Measurements from ENCODE around the gene TCF20. TPM values are rescaled to one million over a fixed set of nuclear protein-coding genes. Genes with fewer than 3 reads are reported as not detected.

TCF20 gene
- total RNA-seq, 1 donor from 2014 or later: 52.4 TPM

GRCh38 chr22:42282943-42283277, 12.5 kb upstream of the TCF20 start:
- TF ChIP-seq, protein P1, sequence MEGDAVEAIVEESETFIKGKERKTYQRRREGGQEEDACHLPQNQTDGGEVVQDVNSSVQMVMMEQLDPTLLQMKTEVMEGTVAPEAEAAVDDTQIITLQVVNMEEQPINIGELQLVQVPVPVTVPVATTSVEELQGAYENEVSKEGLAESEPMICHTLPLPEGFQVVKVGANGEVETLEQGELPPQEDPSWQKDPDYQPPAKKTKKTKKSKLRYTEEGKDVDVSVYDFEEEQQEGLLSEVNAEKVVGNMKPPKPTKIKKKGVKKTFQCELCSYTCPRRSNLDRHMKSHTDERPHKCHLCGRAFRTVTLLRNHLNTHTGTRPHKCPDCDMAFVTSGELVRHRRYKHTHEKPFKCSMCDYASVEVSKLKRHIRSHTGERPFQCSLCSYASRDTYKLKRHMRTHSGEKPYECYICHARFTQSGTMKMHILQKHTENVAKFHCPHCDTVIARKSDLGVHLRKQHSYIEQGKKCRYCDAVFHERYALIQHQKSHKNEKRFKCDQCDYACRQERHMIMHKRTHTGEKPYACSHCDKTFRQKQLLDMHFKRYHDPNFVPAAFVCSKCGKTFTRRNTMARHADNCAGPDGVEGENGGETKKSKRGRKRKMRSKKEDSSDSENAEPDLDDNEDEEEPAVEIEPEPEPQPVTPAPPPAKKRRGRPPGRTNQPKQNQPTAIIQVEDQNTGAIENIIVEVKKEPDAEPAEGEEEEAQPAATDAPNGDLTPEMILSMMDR (IDR thresholded peaks at IDR 0.05; ENCODE audit: insufficient read depth, low read length, poor library complexity, severe bottlenecking): no peak
- Histone ChIP-seq H3K27me3 (ENCODE audit: control insufficient read depth, insufficient read depth, low read length) (peaks cover 34% of the 10 kb centered on the region), H3K4me3 (ENCODE audit: low read depth, low read length) (no peak overlapping the region), H3K36me3 (ENCODE audit: control insufficient read depth, insufficient read depth, low read length) (no peaks in the 10 kb centered on the region)
- DNase-seq (ENCODE audit: low read depth): no peak

- DNase-seq (ENCODE audit: low read depth): no peak
- peaks cover 34% of the 10 kb centered on the region for H3K27me3 ChIP-seq (ENCODE audit: control insufficient read depth, insufficient read depth, low read length)
- TF ChIP-seq, protein P1 (IDR thresholded peaks at IDR 0.05; ENCODE audit: insufficient read depth, low read length, poor library complexity, severe bottlenecking): no peak
- H3K36me3 ChIP-seq (ENCODE audit: control insufficient read depth, insufficient read depth, low read length): no peaks in the 10 kb centered on the region
- no peak overlapping the region for H3K4me3 ChIP-seq (ENCODE audit: low read depth, low read length)
These were observed 11.9 kb upstream of the TCF20 start for GRCh38 chr22:42282252-42282942.

- no peak overlapping the region for H3K4me3 ChIP-seq (ENCODE audit: low read depth, low read length)
- TF ChIP-seq, protein P1 (IDR thresholded peaks at IDR 0.05; ENCODE audit: insufficient read depth, low read length, poor library complexity, severe bottlenecking): no peak
- DNase-seq (ENCODE audit: low read depth): no peak
These were observed 11.3 kb upstream of the TCF20 start for GRCh38 chr22:42281706-42282251.

GRCh38 chr22:42281284-42281683, 10.8 kb upstream of the TCF20 start:
- H3K4me3 ChIP-seq (ENCODE audit: low read depth, low read length): no peak overlapping the region
- H3K27me3 ChIP-seq (ENCODE audit: control insufficient read depth, insufficient read depth, low read length): peaks cover 34% of the 10 kb centered on the region
- TF ChIP-seq, protein P1 (IDR thresholded peaks at IDR 0.05; ENCODE audit: insufficient read depth, low read length, poor library complexity, severe bottlenecking): no peak
- no peaks in the 10 kb centered on the region for H3K36me3 ChIP-seq (ENCODE audit: control insufficient read depth, insufficient read depth, low read length)
- DNase-seq (ENCODE audit: low read depth): no peak

More at GRCh38 chr22:42281706-42282251, 11.3 kb upstream of the TCF20 start:
- Histone ChIP-seq H3K36me3 (ENCODE audit: control insufficient read depth, insufficient read depth, low read length) (no peaks in the 10 kb centered on the region), H3K27me3 (ENCODE audit: control insufficient read depth, insufficient read depth, low read length) (peaks cover 34% of the 10 kb centered on the region)

GRCh38 chr22:42280836-42281235, 10.4 kb upstream of the TCF20 start:
- Histone ChIP-seq H3K4me3 (ENCODE audit: low read depth, low read length) (no peak overlapping the region), H3K36me3 (ENCODE audit: control insufficient read depth, insufficient read depth, low read length) (no peaks in the 10 kb centered on the region), H3K27me3 (ENCODE audit: control insufficient read depth, insufficient read depth, low read length) (peaks cover 34% of the 10 kb centered on the region)
- no peak for DNase-seq (ENCODE audit: low read depth)
- TF ChIP-seq, protein P1 (IDR thresholded peaks at IDR 0.05; ENCODE audit: insufficient read depth, low read length, poor library complexity, severe bottlenecking): no peak

- DNase-seq (ENCODE audit: low read depth): no peak
- TF ChIP-seq, protein P1 (IDR thresholded peaks at IDR 0.05; ENCODE audit: insufficient read depth, low read length, poor library complexity, severe bottlenecking): no peak
- H3K27me3 ChIP-seq (ENCODE audit: control insufficient read depth, insufficient read depth, low read length): peaks cover 33% of the 10 kb centered on the region
- H3K4me3 ChIP-seq (ENCODE audit: low read depth, low read length): no peak overlapping the region
- H3K36me3 ChIP-seq (ENCODE audit: control insufficient read depth, insufficient read depth, low read length): no peaks in the 10 kb centered on the region
These were observed 9.7 kb upstream of the TCF20 start for GRCh38 chr22:42280140-42280539.

Data from kidney epithelial cell (primary cell).